Measurements from ENCODE around the gene IP6K3.

DNA sequence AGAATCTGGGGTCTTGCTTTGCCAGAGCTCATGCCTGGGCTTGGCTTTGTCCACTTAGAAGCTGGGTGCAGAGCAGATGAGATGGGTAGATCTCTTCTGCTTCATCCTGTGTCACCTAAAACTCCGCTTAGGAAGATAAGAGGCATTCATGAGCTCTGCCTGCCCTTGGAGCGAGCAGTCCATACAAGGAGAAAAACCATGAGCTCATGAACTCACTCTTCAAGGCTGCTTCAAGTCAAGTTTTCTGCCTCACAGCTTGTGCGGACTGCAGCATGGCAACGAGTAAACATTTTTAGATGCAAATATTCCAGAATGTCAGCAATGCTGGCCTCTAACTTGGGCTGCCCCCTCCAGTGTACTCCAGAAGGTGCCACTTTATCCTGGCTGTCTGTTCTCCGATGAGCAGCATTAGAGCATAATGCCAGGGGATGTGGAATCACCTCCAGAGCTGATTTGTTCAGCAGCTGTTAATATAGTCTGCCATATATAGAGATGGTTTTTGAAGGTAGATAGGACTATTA, 24.5 kb downstream of the IP6K3 start:
- TF ChIP-seq, protein P1, sequence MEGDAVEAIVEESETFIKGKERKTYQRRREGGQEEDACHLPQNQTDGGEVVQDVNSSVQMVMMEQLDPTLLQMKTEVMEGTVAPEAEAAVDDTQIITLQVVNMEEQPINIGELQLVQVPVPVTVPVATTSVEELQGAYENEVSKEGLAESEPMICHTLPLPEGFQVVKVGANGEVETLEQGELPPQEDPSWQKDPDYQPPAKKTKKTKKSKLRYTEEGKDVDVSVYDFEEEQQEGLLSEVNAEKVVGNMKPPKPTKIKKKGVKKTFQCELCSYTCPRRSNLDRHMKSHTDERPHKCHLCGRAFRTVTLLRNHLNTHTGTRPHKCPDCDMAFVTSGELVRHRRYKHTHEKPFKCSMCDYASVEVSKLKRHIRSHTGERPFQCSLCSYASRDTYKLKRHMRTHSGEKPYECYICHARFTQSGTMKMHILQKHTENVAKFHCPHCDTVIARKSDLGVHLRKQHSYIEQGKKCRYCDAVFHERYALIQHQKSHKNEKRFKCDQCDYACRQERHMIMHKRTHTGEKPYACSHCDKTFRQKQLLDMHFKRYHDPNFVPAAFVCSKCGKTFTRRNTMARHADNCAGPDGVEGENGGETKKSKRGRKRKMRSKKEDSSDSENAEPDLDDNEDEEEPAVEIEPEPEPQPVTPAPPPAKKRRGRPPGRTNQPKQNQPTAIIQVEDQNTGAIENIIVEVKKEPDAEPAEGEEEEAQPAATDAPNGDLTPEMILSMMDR (IDR thresholded peaks at IDR 0.05), result no peak
- TF ChIP-seq EZH2 (IDR thresholded peaks at IDR 0.05), result no peak

Measured in neural progenitor cell (in vitro differentiated cells).